ENCODE results near the gene PLA2G7.
"Not testable (repeated sequence)": the region's sequence is repeated elsewhere in the genome, so short reads cannot be mapped to it uniquely, and the experiment has no call there.

Gene PLA2G7

GRCh38 chr6:46748940-46749503 is 13.8 kb upstream of the PLA2G7 start:
- DNase-seq (ENCODE audit: low read depth, low spot score), result no peak

DNA sequence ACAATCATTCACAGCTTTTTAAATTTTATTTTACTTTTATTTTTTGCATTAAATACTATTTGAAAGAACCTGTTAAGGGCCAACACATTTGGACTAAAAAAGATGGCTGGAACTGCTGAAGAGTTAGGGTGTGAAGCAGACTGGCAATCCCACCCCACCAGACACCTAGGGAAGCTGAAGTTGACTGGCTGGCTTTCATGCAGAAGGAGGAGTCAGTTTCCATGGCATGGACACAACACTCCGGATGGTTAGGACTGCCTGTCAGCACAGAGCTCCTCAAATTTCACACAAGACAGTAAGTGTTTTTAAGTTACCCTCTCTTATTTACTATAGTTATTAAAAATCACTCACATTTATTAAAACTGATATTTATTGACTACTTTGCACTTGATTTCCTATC is 11.5 kb upstream of the PLA2G7 start, which contains the start of gene ANKRD66:
TSS of gene ANKRD66 (plus strand) at position 238 of the 400 bp plus-strand sequence. CDS start 5,016 bp downstream, outside the sequence.
- no peak for DNase-seq (ENCODE audit: low read depth, low spot score)

DNA sequence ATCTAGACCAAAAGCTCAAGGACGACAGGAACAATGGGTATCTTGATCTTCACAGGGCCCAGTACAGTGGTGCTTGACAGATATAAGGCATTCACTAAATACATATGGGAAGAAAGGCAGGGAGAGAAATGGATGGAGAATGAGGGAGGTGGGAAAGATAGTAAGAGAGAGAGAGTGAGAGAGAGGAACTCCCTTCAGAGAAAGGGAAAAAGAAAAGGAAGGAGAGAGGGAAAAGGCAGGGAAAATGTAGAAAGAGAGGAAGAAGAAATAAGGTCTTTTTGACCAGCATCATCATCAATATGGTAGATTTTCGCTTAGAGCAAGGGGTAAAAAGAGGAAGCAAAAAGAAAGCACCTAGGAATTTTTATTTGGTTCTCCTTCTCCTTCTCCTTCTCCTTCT is 10.8 kb upstream of the PLA2G7 start:
- DNase-seq (ENCODE audit: low read depth, low spot score), result no peak

GRCh38 chr6:46744159-46744725 is 9.1 kb upstream of the PLA2G7 start:
- not testable (repeated sequence) for DNase-seq (ENCODE audit: low read depth, low spot score)

- no peak for DNase-seq (ENCODE audit: low read depth, low spot score)
Measured at GRCh38 chr6:46743425-46744158, 8.4 kb upstream of the PLA2G7 start.

- no peak for DNase-seq (ENCODE audit: low read depth, low spot score)
Measured at GRCh38 chr6:46741910-46742309, 6.7 kb upstream of the PLA2G7 start.

GRCh38 chr6:46741482-46741881 is 6.3 kb upstream of the PLA2G7 start:
- no peak for DNase-seq (ENCODE audit: low read depth, low spot score)

DNA sequence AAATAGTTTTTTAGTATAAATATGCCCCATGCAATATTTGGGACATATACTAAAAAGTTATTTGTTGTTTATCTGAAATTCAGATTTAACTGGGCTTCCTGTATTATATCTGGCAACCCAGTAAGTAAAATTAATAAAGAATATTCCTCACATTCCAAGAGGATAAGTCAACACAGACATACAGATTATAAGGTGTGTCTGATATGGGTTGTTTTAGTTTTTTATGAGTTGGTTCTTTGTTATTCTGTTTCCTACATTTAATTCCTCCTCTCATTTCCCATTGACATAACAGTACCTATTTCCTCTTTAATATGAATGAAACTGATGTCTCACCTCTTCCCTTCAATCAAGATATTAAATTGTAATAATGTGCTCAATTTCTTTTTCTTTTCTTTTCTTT is 1.7 kb upstream of the PLA2G7 start:
- no peak for DNase-seq (ENCODE audit: low read depth, low spot score)

DNA sequence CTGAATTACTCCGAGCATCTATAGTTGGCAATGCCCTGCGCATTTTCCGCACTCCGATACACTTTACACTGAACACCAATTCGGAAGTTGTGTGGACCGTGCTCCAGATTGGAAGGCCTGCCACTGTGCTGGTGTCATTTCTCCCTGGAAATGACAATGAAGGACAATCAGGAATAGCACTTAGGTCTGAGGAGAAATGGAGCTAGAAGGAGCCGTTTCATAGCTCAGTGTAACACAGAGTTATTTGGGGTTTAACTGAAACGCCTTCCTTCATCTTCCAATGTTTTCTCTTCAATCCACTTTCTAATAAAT is 501 bp upstream of the PLA2G7 start:
- DNase-seq (ENCODE audit: low read depth, low spot score), result no peak

DNA sequence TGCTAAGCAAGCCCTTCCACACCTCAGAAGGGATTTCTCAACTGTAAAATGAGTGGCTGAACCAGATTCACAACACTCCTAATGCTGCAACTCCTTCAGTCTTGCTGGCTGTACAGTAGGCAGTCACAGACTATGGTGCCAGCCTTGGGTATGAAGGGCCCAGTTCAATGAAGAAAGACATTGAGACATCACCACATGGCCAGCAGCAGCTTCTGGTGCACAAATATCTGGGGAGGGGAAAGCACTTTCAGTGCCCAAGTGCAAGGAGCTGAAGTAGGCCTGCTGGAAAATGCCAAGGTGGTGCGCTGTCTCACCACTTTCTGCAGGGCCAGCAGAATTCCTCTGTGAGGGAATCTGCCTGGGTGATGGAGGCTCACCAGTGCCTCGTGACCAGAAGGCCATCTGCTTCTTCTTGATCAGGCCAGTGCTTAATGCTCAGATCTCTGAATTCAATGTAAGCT is 1.8 kb downstream of the PLA2G7 start:
- DNase-seq (ENCODE audit: low read depth, low spot score), result no peak

GRCh38 chr6:46730921-46731461 is 4.2 kb downstream of the PLA2G7 start:
- no peak for DNase-seq (ENCODE audit: low read depth, low spot score)

DNA sequence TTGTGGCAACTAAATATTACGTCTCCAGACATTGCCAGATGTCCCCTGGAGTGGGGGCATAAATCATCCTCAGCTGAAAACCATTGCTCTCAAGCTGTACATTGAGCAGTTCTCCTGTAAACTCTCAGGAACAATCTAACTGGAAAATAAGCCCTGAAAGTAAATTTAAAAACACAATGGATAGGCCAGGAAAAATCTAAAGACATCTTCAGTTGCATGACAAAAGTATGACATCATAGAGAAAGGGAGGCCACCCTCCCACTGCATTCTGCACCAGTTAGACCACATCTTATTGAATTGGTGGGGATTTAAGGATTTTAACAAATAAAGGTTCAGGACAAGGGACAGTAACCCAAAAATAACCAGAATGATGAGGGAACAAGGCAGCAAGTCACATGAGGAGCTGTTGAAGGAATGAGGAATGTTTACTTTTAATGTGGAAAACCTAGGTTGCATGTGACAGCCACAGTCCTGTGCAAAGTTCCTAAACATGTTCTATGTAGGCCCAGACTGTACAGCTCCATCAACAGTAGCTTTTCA is 5.3 kb downstream of the PLA2G7 start:
- no peak for DNase-seq (ENCODE audit: low read depth, low spot score)

DNA sequence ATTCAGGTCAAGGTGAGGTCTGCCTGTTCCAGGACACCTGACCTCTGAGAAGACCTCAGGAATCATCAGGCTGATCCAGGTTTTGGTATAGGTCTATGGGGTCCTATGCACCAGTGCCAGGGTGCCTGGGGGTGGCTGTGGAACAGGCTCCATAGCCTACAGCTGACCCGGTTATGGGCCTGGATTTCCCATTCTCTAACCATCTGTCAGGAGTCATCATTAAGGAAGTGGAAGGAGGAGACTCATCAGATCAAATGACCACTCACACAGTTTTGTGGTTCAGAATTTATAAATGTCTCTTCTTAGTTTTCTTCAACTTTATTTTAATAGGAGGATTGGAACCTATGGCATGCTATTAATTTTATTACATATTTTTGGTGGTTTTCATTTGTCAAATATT is 14.8 kb downstream of the PLA2G7 start:
- DNase-seq (ENCODE audit: low read depth, low spot score), result no peak

GRCh38 chr6:46719099-46719498 is 16.1 kb downstream of the PLA2G7 start:
- DNase-seq (ENCODE audit: low read depth, low spot score), result no peak

GRCh38 chr6:46715141-46715540 is 20.0 kb downstream of the PLA2G7 start:
- DNase-seq (ENCODE audit: low read depth, low spot score), result no peak

GRCh38 chr6:46711491-46711890 is 23.7 kb downstream of the PLA2G7 start:
- no peak for DNase-seq (ENCODE audit: low read depth, low spot score)

GRCh38 chr6:46706464-46706863 is 28.7 kb downstream of the PLA2G7 start:
- no peak for DNase-seq (ENCODE audit: low read depth, low spot score)

DNA sequence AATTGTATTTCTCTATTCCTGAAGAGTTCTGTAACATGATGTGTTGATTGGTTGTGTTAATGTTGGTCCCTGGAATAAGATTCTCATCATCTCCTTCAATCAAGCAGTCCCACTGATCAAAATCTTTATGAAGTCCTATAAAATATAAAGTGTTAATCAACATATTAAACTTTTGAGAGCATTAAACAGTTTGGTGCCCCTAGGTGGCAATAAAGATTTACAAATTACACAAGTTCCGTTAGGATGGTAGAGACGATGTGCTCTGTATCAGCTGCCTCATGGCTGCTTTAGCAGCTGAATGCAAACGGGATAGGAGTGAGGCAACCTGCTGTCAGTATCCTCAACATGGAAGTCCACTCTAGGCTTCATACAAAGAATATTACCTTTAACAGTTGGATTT is 30.6 kb downstream of the PLA2G7 start:
- DNase-seq (ENCODE audit: low read depth, low spot score), result no peak

DNA sequence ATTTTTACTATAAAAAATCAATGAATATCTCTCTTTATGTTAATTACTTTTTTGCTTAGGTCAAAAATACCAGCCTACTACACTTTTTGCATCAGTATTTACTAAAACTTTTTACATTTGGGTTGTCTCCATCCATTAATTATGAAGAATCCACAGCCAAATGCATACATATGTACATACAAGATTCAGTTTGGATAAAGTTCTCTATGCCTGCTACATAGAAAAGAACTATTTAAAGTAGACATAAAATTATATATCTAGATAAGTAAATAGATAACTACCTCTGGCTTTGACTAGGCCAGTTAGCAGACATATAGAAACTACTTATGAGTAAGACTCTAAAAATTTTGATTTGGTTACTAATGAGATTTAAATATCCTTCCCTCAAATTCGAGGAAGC is 35.2 kb downstream of the PLA2G7 start:
- no peak for DNase-seq (ENCODE audit: low read depth, low spot score)

GRCh38 chr6:46690911-46691451 is 44.2 kb downstream of the PLA2G7 start:
- no peak for DNase-seq (ENCODE audit: low read depth, low spot score)

- no peak for DNase-seq (ENCODE audit: low read depth, low spot score)
Measured at GRCh38 chr6:46690141-46690755, 44.9 kb downstream of the PLA2G7 start.

DNA sequence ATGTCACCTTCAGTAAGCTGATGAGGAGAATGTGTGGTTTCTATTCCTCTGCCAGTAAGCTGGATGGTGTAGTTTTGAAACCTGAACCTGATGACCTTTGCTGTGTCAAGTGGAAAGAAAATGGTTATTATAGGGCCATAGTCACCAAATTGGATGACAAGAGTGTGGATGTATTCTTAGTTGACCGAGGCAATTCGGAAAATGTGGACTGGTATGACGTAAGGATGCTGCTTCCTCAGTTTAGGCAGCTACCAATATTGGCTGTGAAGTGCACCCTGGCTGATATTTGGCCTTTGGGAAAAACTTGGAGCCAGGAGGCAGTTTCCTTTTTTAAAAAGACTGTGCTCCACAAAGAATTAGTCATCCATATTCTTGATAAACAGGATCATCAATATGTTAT is 45.5 kb downstream of the PLA2G7 start:
- DNase-seq (ENCODE audit: low read depth, low spot score), result no peak

Measured in smooth muscle cell of the brain vasculature (primary cell).